ENCODE results near the gene SPECC1.
"Not testable (repeated sequence)": the region's sequence is repeated elsewhere in the genome, so short reads cannot be mapped to it uniquely, and the experiment has no call there.

SPECC1 gene

GRCh38 chr17:20009302-20010098 is at the start of gene SPECC1:
SPECC1 (plus strand) TSS chr17:20009359; CDS start chr17:20096652, 87,293 bp downstream.
- peak; percentile 91 for DNase-seq

- DNase-seq = not testable (repeated sequence)
Measured at GRCh38 chr17:19962954-19963353, 46.2 kb upstream of the SPECC1 start.

GRCh38 chr17:19973156-19973555 is 36.0 kb upstream of the SPECC1 start:
- DNase-seq = no peak

GRCh38 chr17:19975601-19976000 is 33.6 kb upstream of the SPECC1 start:
- no peak for DNase-seq

GRCh38 chr17:19977293-19978208 is 31.6 kb upstream of the SPECC1 start, which contains the start of gene AKAP10:
AKAP10 (minus strand) TSS chr17:19977828; CDS start chr17:19977679, 149 bp downstream.
- DNase-seq = peak; percentile 98

- peak; percentile 93 for DNase-seq
Measured at GRCh38 chr17:19978209-19978802, 30.9 kb upstream of the SPECC1 start.

GRCh38 chr17:19978805-19979211 is 30.4 kb upstream of the SPECC1 start:
- peak; percentile 32 for DNase-seq

GRCh38 chr17:19979917-19980770 is 29.0 kb upstream of the SPECC1 start:
- peak; percentile 49 for DNase-seq

GRCh38 chr17:19986941-19987861 is 22.0 kb upstream of the SPECC1 start:
- DNase-seq = peak; percentile 37

- DNase-seq = no peak
Measured at GRCh38 chr17:19987897-19988296, 21.3 kb upstream of the SPECC1 start.

GRCh38 chr17:19991252-19991885 is 17.8 kb upstream of the SPECC1 start:
- no peak for DNase-seq

GRCh38 chr17:19992803-19993713 is 16.1 kb upstream of the SPECC1 start:
- DNase-seq = peak; percentile 95

- no peak for DNase-seq
Measured at GRCh38 chr17:19996086-19996485, 13.1 kb upstream of the SPECC1 start.

- DNase-seq = peak; percentile 67
Measured at GRCh38 chr17:19996502-19996901, 12.7 kb upstream of the SPECC1 start.

GRCh38 chr17:20008242-20009051 is 712 bp upstream of the SPECC1 start:
- DNase-seq = no peak

- no peak for DNase-seq
Measured at GRCh38 chr17:20009052-20009301, 182 bp upstream of the SPECC1 start.

- peak; percentile 97 for DNase-seq
Measured at GRCh38 chr17:20010099-20010863, 1.1 kb downstream of the SPECC1 start.

GRCh38 chr17:20010936-20011335 is 1.8 kb downstream of the SPECC1 start:
- DNase-seq = peak; percentile 30
